ENCODE measurements around the gene GNB2.
"Not testable (repeated sequence)": the region's sequence is repeated elsewhere in the genome, so short reads cannot be mapped to it uniquely, and the experiment has no call there.

Gene GNB2

DNA sequence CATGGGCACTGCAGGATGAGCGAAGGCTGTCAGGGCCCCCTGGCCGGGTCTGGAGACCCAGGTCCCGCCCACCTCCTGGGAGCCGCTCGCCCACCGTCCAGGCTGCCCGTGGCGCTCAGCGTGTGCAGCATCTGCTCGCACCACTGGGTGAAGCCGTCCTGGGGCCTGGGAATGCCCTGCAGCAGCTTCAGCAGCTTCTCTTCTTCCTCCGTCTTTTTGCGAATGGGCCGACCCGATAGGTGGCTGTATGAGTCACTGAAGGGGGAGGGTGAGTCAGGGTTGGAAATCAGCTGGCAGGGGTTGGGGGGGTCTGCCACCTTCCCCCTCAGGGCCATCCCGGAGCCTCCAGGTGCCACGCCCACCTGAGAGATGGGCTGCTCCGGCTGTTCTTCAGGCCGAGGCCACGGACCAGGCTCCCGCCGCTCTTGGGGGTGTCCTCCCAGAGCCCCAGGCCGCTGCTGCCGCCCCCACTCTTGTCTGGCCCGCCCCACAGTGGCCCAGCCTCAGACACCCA, 8.7 kb downstream of the GNB2 start:
- no peak for DNase-seq

DNA sequence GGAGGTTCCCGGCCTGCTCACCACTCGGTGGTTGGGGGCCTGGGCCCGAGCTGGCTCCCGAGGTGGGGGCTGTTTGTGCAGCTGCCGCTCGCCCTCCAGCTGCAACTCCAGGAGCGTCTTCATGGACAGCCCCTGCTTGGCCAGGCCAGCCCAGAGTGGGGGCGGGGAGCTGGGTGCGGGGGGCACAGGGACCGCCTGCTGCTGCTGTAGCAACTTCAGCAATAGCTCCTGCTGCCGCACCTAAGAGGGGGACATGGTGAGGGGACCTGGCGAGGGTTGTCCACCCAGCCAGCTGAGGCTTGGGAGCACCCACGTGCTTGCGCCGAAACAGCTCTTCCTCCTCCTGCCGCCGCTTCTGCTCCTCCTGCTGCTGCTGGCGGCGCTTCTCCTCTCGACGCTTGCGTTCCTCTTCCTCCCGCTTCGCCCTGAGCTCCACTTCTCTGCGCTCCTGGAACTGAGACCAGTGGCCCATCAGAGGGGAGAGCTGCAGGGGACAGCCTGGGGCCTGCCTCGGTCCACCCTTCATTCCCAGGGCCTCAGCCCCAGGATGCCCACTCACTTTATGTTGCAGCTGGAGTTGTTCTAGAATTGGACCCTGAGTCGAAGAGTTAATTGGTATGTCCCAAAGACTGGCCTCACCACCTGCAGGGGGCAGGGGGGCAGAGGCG, 9.6 kb downstream of the GNB2 start:
- no peak for DNase-seq

DNA sequence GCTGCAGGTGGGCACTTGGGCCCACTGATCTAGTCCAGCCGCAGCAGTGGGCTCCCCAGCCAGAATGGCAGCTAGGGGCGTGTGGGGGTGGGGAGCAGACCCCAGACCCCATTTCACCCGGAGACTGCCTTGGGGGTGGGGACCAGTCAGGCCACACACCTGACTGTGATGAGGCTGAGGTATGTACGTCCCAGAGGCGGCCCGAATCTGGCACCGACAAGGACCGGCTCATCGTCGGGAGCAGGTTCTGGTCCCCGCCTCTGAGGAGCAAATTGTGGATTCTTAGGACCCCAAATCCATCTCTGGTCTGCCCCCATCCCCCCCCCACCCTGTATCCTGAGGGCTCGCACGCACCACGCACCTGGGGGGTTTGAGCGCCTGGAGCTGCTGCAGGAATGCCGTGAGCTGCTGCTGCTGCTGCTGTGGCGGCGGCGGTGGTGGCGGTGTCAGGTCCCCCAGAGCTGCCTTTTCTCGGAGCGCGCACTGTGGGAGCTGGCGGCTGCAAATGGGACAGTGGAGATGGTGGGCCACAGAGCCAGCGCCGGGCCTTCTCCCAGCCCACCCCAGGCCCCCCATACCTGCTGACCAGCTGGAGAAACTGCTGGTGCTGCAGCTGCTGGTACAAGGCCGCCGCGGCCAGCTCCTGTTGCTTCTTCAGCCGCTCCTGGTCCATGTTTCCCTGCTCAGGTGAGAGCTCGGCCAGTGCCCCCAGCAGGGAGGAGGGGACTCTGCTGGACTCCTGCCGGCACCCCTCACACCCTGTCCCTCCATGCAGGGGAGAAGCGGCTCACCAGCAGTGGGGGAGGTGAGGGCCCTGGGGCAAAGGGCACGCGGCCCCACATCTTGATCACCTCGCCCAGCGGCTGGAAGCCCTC, 10.4 kb downstream of the GNB2 start:
- no peak for DNase-seq

DNA sequence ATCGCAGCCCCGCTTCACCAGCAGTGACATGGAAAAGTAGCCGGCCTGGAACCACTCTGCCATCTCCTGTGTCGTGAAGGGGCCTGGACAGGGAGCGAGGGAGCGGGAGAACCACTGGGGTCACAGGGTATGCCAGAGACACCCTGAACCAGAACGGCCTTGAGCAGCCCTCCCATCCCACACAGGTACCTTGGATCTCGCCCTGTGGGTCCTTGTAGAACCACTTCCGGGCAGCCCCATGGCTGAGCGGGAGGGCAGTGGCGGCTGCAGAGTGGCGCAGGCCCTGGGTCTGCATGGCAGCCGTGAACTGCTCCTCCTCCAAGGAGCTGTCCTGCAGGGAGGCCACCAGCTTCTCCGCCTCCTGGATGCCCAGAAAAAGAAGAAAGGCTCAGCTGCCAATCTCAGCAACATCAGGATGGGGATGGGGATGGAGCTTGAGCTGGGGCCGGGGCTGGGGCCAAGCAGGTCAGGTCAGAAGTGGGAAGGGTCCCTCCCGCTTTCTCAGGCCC, 11.0 kb downstream of the GNB2 start:
- no peak for DNase-seq

DNA sequence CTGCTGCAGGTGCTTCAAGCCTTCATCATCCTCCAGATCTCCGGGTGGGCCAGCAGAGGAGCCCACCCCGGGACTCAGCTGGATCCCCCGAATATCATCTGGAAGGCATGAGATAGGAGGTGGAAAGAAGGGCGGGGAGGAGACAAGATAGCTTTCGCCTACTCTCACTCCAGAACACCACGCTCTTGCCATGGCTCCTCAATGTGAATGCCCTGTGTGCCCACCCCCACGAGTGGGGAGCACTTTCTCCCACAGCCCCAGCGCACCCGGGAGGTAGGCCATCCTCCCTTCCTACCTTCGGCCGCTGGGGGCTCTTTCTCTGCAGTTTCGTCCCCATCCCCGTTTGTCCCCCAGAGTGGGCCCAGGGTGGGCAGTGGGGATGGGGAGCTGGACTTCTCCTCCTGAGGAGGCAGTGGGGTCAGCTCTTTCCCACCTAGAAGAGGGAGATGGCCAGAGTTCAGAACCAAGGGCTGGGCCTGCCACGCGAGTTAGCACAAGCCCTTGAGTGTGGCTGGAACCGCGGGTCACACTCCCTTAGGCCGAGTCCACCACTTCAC, 11.6 kb downstream of the GNB2 start:
- DNase-seq = no peak

DNA sequence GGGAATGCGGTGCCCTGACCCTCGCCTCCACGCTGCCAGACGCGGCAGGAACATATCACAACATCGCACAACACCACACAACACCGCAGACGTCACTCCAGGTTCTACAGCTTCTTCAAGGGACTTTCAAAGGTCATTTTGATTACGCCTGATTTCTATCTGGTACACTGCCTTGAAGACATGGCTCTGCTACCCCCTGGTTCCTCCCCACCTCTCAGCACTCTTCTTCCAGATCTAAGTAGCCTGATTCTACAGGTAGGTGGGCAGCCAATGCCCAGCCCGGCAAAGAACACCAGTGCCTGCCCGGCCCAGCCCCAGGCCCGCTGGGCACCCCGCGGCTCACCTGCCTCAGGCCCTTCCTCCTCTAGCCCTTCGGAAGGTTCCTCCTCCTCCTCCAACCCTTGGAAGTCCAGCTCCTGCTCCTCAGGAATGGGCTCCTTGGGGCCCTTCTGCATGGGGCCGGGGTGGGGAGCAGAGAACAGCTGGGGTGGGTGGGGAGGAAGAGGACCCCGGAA, 12.1 kb downstream of the GNB2 start:
- DNase-seq = no peak

DNA sequence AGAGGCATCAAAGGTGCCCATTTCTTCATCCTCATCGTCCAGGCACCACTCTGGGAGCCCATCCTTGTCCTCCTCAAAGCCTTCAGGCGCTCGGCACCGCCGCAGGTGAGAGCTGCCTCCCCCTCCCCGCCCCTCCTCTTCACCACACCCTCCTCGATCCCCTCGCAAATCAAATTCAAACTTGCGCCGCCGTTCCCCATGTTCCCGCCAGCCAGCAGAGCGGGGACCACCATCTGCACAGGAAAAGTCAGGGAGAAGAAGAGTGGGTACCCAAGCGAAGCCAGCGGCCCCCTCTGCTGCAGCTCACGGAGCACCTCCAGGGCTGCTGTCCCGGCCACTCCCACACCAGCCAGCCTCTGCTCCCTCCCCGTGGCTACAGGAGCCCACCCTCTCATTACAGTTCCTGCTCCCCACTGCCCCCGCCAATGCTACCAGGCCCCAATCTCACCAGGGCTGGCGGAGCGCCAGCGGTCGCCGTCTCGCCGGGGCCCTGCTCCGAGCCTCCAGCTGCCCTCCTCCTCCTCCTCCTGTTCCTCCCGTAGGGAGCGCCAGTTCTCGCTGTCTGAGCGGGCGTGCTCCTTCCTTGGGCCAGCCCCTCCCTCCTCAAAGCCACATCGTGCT, 12.8 kb downstream of the GNB2 start:
- no peak for DNase-seq

DNA sequence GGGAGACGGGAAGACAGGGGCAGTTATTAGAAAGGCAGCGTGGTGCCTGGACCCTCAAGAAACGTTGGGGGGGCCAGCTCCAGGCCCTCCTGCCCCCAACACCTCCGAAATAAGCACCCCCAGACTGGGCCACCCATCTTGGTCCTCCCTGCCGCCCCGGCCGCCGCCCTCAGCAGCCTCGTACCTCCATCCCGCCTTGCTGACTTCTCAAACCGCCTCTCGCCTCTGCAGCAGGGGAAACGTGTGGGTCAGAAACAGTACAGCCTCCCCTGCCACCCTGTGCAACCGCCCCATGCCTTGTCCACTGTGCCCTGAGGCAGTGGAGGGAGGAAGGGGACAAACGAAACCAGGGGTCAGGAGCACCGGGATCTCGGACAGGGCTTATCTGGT, 13.3 kb downstream of the GNB2 start:
- no peak for DNase-seq

DNA sequence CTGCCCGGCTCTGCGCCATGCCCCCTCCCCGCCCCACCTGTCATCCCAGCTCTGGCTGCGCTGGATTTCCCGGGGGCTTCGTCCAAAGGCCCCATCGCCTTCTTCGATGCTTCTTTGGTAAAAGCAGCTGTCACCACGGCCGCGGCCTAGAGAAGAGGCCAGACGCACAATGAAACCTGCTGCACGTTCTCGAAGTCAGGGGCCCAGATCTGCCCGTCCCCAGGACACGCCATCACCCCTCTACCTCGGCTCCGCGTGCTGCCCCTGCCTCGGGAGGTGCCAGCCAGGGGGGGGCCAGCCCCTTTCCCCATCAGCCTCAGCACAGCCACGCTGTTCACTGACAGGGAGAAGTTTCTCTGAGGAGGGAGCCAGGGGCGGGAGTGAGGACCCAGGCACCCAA, 13.7 kb downstream of the GNB2 start:
- DNase-seq = no peak

DNA sequence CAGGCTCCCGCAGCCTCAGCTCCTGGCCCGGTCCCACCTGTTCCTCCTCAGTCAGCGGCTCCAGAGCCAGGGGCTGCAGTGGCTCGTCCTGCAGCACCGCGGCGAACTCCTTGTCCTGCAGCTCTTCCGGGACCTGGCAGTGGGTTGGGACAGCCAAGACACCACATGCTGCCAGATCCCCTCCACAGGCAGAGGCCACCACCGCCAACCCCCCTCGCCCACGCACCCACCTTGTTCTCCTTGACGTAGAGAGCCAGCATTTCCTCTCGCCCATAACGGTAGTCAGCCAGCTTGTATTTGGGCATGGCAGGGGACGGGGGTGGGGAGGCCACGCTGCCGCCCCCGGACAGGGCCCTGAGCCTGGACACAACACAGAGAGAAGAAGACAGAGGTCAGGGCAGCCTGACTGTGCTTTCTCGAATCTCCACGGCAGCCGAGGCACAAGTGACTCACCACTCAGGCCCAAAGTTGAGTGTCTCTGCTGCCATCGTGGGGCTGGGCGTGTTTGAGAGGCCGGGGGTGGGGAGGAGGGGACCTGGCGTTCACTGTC, 14.3 kb downstream of the GNB2 start:
- DNase-seq = no peak

DNA sequence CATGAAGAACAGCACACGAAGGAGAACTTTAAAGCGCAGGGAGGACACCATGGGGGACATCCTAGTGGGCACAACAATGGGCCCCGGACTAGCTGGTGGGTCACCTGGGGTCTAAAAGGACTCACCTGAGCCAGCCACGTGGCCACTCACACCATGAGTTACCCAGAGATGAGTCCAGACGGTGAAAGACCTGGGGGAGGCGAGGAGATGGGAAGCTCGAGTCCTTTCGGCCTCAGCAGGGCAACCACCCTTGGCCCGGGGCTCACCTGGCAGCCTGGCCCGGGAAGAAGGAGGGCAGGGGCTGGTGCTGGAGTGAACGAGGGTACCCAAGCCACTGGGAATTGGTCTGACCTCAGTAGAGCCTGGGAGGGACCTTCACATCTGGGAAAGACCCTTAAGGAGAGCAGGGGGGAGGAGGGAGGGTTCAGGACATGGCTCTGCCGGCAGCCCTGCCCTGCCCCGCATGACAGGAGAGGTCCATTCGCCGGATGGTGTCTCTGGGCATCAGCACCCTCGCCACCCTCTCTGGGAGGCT, 14.9 kb downstream of the GNB2 start:
- no peak for DNase-seq

DNA sequence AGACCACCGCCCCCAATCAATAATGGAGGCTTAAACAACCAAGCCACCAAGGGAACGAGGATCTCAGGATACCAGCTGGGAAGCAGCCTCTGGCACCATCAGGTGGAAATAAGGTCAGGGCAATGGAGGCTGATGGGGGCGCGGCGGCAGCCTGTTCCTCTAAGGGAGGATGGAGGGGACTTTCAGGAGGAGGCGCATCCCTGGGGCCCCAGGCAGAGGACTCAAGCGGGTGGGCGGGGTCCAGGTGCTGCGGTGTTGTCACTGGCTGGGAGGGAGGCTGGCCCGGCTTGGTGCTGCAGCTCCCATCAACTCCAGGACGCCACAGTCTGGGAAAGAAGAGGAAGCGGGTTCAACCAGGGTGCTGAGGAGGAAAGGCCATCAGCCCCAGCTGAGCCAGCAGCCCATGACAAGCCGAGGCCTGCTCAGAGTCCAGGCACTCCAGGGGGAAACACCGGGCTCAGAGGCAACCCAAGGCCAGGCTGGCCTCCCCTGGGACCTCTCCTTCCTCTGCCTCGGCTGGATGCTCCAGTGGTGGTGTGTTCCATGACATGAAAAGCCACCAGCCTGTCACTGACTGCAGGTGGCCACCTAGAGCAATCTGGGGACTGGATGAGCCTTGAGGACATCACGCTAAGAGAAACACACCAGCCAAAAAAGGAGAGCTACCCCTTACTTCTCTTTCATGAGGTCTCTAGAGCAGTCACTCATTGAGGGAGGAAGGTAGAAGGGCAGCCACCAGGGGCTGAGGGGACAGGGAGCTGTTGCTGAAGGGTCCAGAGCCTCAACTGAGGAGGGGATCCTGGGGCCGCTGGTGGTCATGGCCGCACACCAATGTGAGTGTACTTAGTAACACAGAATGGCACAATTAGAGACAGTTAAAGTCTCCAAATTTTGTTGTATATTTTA, 15.9 kb downstream of the GNB2 start:
- DNase-seq = no peak

DNA sequence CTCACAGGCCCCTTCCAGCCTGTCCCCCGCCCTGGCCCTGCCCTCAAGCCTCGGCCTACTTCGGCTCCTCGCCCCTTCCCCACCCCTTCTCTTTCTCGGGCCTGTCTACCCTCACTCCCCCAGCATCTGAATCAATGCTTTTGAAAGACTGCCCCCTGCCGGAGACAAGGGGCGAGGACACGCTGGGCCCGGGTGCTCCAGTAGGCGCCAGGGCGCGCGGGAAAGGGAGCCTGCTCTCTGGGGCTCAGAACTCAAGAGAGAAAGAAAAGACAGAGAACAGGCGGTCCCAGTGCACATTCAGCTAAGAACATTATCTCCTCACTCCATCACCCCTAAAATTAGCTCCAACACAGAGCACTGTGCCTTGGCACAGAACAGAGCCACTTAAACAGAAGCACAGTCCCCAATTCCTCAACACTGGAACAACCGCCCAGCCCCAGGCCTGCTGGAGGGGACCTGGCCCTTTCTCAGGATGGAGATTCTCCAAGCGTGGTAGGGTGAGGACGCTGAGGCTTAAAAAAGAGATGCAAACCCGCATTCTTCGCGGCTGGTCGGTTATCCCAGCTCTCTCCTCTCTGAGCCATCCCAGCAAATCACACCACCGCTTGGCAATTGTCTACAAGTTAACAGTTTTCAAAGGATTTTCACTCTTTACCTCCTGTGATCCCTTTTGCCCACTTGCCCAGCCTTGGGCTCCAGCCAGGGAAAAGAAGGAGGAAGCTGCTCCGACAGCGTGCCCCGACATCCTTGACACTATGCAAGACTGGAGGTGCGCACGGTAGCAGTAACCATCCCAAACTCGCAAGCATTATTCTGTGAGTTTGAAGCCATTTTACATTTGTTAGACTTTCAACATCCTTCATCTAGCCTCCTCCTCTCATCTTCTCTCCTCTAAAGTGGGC, 18.4 kb downstream of the GNB2 start:
- DNase-seq = peak; percentile 90

DNA sequence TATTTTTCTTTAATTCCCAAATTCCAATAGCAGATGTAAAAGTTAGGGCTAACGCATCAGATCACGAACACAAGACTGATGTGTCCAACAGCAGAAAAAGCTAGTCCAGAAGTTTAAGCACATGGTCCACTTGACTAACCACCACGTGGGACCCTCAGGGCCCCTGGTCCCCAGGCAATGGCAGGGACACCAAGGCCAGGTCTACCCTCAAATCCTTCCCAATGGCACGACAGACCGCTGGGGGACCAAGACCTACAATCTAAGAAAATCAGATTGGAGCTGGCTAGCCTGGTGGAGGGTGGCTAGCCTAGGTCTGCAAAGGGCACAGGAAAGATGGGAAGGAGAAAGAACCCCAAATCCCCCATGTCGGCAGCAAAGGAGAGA, 19.0 kb downstream of the GNB2 start:
- DNase-seq = no peak

DNA sequence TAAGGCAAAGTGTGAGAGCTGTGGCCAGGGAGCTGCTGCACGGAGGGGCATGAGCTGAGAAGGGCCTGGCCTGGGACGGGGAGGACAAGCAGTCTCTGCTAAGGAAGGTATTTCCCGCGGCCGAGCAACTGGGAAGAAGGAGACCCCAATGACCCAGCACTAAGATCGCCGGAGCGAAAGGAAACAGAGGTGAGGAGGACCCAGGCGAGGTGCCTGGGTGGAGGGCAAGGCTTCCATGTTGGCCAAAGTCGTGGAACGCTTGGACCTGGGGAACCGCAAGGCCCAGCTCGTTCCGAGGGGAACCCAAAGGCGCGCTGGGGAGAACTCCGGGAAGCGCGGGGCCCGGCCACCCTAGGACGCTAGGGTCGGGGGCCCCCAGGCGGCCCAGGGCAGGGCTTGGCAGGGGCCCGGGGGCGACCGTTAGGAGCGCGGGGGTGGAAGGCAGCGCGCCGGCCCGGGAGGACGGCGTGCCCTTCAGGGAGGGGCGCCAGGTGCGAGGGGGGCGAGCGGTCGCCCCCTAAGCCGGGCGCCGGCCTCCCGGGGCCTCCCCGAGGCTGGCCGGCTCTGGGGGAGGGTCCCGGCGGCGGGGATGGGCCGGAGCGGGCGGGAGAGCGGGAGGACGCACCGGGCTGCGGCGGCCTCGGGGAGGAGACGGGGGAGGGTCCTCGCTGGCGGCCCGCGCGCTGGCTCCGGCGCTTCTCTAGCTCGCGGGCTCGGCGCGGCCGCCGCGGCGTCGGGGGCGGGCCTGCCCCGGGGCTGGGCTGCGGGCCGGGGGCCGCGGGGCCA, 20.0 kb downstream of the GNB2 start:
- DNase-seq = no peak

DNA sequence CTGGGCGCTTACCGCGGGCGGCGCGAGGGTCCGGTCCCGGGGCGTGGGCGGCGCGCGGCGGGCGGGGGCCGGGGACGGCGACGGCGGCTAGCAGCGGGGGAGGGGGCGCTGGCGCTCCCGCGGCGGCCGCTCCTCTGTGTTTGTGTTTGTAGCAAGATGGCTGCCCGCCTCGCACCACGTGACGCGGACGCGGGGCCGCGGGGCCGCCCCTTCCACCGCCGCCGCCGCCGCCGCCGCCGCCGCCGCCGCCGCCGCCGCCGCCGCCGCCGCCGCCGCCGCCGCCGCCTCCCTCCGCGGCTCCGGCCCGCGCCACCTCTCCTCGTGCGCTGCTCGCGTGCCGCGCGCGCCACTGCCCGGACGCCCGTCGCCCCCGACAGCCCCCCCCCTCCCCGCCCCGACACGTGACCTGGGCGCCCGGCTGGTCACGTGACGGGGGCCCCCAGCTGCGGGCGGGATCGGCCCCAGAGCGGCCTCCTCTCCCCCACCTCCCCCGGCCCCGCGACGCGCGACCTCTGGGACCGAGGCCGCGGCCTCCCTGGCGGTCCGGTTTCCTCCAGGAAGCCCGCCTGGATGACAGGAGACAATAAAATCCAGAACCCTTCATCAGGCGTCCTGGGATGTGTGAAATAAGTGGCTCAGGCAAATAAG, 20.7 kb downstream of the GNB2 start, which contains the start of gene GIGYF1:
TSS of gene GIGYF1 (minus strand) at position 153 of the 648 bp plus-strand sequence. CDS start 6,012 bp downstream, outside the sequence.
- DNase-seq = peak; percentile 55

DNA sequence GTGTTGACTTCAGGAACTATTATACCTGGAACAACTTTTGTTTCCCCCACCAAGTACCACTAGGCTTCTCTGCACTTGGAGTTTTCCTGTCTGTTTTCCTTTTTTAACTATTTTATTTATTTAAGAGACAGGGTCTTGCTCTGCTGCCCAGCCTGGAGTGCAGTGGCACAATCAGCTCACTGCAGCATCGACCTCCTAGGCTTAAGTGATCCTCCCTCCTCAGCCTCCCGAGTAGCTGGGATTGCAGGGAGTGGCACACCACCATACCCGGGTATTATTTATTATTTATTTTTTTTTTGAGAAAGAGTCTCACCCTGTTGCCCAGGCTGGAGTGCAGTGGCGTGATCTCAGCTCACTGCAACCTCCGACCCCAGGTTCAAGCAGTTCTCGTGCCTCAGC, 22.6 kb downstream of the GNB2 start:
- DNase-seq = no peak

DNA sequence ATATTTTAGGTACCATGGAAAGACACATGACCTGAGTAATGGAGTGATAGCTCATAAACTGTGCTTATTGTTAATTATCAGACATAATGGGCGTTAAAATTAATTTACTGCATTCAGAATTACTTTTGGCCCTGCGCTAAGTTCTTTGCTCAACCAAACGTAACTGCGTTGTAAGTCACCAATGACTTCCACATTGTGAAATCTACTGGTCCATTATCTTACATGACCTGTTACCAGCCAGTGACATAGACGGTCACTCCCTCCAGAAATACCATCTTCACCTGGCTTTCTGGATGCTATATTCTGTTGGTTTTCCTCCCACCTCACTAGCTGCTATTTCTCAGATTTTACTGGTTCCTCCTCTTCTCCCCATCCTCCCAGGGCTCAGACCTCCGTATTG, 25.5 kb downstream of the GNB2 start:
- DNase-seq = no peak

DNA sequence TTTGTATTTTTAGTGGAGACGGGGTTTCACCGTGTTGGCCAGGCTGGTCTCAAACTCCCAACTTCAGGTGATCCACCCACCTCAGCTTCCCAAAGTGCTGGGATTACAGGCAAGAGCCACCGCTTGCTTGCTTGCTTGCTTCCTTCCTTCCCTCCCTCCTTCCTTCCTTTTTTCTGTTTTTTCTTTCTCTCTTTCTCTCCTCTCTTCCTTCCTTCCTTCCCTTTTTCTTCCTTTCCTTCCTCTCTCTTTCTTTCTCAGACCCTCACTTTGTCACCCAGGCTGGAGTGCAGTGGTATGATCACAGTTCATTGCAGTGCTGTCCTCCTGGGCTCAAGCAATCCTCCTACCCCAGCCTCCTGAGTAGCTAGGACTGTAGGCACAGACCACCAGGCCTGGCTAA, 27.5 kb downstream of the GNB2 start:
- DNase-seq = not testable (repeated sequence)
